Ishikawa (cell line): ENCODE measurements around the gene SLC26A6.

Source experiments
- EGR1 ChIP-seq: IDR thresholded peaks from 2 replicates; pipeline ENCODE4 v1.6.1; 2012
- FOXM1 ChIP-seq: IDR thresholded peaks from 2 replicates; pipeline ENCODE4 v1.6.1; 2012; ENCODE audit warnings: low read depth, borderline replicate concordance
- MAX ChIP-seq: IDR thresholded peaks from 2 replicates; pipeline ENCODE4 v1.6.1; 2012
- NFIC ChIP-seq: IDR thresholded peaks from 2 replicates; pipeline ENCODE4 v1.6.1; 2012
- RAD21 ChIP-seq: IDR thresholded peaks from 2 replicates; pipeline ENCODE4 v1.6.1; 2012; ENCODE audit warnings: low read depth
- REST ChIP-seq: IDR thresholded peaks from 2 replicates; pipeline ENCODE4 v1.6.1; 2012; ENCODE audit warnings: low read depth, mild to moderate bottlenecking
- TAF1 ChIP-seq: IDR thresholded peaks from 2 replicates; pipeline ENCODE4 v1.6.1; 2012; ENCODE audit warnings: low read depth, mild to moderate bottlenecking
- TEAD4 ChIP-seq: IDR thresholded peaks from 2 replicates; pipeline ENCODE4 v1.6.1; 2012
- USF1 ChIP-seq: IDR thresholded peaks from 2 replicates; pipeline ENCODE4 v1.6.1; 2012
- ZBTB7A ChIP-seq: IDR thresholded peaks from 2 replicates; pipeline ENCODE4 v1.6.1; 2012; ENCODE audit warnings: low read depth

- no peak for TF ChIP-seq TEAD4
- no peak for TF ChIP-seq NFIC
- no peak for TF ChIP-seq EGR1
- no peak for TF ChIP-seq TAF1
- TF ChIP-seq FOXM1: no peak
- no peak for TF ChIP-seq ZBTB7A
- TF ChIP-seq REST: no peak
- no peak for TF ChIP-seq USF1
- no peak for TF ChIP-seq MAX
- TF ChIP-seq RAD21: no peak
Measured at GRCh38 chr3:48651771-48652170, 16.5 kb upstream of the SLC26A6 start.
